Thyroid gland (tissue), 4 donors: ENCODE data around the gene PSD. TPM values are rescaled to one million over a fixed set of nuclear protein-coding genes. Genes with fewer than 3 reads are reported as not detected.

Experiments
- DNase-seq, 2 donors: peaks; one replicate each; pipeline ENCODE4 v3.0.0-alpha.2; 2019
- H3K27ac ChIP-seq, 3 donors: fragments of 200-600 bp; sonication (generic); 1 replicate in 2 of 3; 2 replicates in 1 of 3; pipeline ENCODE4 v1.5.1; 2016 to 2019; ENCODE audit warnings: mild to moderate bottlenecking in 1 of 3, moderate library complexity in 1 of 3
- H3K27me3 ChIP-seq: fragments of 200-600 bp; sonication (generic); one replicate; pipeline ENCODE4 v1.5.1; 2019
- H3K36me3 ChIP-seq, 2 donors: fragments of 200-600 bp; sonication (generic); one replicate each; pipeline ENCODE4 v1.5.1; 2016 to 2019
- H3K4me1 ChIP-seq, 2 donors: fragments of 200-600 bp; sonication (generic); one replicate each; pipeline ENCODE4 v1.5.1; 2017 to 2019
- H3K4me3 ChIP-seq, 3 donors: fragments of 200-600 bp; sonication (generic); replicated peaks in 1 of 3; 1 replicate in 2 of 3; 2 replicates in 1 of 3; pipeline ENCODE4 v1.5.1; 2016; ENCODE audit warnings: mild to moderate bottlenecking in 1 of 3
- H3K9me3 ChIP-seq: fragments of 200-600 bp; sonication (generic); one replicate; pipeline ENCODE4 v1.5.1; 2017
- POLR2A ChIP-seq, 2 donors: fragments of 450-650 bp; IDR thresholded peaks; one replicate each; pipeline ENCODE4 v1.6.1; 2017; ENCODE audit warnings: antibody characterized with exemption in 2 of 2, mild to moderate bottlenecking in 2 of 2, moderate library complexity in 1 of 2
- WGBS, 2 donors: methylation state at CpG; one replicate each; pipeline ENCODE4 v1.1.5; 2017; 5-methylcytosine and 5-hydroxymethylcytosine counted together
- intact Hi-C: fragments of 100-400 bp; cut with DNase I; formaldehyde crosslinking; loops from one replicate; pipeline ENCODE4 v1.15.1; 2023
- total RNA-seq, 4 donors: library from RNA; depleted of rRNA; stranded (reverse); fragments of >200 nt; gene quantifications; one replicate each; pipeline ENCODE4 v1.2.3, GENCODE V29; 2016
- TF ChIP-seq, protein P1 (sequence below), 6 experiments: fragments of 200-600 bp in 3 of 6; fragments of 450-650 bp in 3 of 6; sonication (generic) in 3 of 6; IDR thresholded peaks; one replicate each; pipeline ENCODE4 v1.5.1; 2016 to 2019; ENCODE audit warnings: antibody characterized with exemption in 6 of 6, mild to moderate bottlenecking in 2 of 6, inconsistent platforms in 1 of 6, moderate library complexity in 1 of 6

Gene PSD
- total RNA-seq, 4 donors from 2014 or later: 0.24 to 1.1 (median 0.49) TPM

GRCh38 chr10:102410429-102411073 lies 8.0 kb downstream of the PSD start:
- no peak overlapping the region for H3K4me3 ChIP-seq
- no peak overlapping the region for H3K27ac ChIP-seq
- peaks cover 4 to 19% of the 10 kb centered on the region in 2 donors for H3K4me1 ChIP-seq
- peaks cover 21% of the 10 kb centered on the region for H3K27me3 ChIP-seq
- WGBS, 2 donors: 2 to 7% methylated on average over 18 to 19 of the region's 48 CpGs
- no peaks in the 10 kb centered on the region for H3K36me3 ChIP-seq
- no peak for TF ChIP-seq POLR2A (IDR thresholded peaks at IDR 0.05)
- H3K9me3 ChIP-seq: no peaks in the 10 kb centered on the region
- intact Hi-C loops: no loop called here
- no peak for DNase-seq

- 33 to 36% methylated on average over 20 to 21 of the region's 24 CpGs for WGBS, 2 donors
- Histone ChIP-seq H3K4me3 (no peak overlapping the region), H3K36me3 (no peaks in the 10 kb centered on the region), H3K27me3 (peaks cover 21% of the 10 kb centered on the region), H3K9me3 (no peaks in the 10 kb centered on the region), H3K4me1 (peaks cover 4 to 19% of the 10 kb centered on the region in 2 donors), H3K27ac (no peak overlapping the region)
- no peak for DNase-seq
- intact Hi-C loops: no loop called here
- TF ChIP-seq, protein P1, sequence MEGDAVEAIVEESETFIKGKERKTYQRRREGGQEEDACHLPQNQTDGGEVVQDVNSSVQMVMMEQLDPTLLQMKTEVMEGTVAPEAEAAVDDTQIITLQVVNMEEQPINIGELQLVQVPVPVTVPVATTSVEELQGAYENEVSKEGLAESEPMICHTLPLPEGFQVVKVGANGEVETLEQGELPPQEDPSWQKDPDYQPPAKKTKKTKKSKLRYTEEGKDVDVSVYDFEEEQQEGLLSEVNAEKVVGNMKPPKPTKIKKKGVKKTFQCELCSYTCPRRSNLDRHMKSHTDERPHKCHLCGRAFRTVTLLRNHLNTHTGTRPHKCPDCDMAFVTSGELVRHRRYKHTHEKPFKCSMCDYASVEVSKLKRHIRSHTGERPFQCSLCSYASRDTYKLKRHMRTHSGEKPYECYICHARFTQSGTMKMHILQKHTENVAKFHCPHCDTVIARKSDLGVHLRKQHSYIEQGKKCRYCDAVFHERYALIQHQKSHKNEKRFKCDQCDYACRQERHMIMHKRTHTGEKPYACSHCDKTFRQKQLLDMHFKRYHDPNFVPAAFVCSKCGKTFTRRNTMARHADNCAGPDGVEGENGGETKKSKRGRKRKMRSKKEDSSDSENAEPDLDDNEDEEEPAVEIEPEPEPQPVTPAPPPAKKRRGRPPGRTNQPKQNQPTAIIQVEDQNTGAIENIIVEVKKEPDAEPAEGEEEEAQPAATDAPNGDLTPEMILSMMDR (IDR thresholded peaks at IDR 0.05): no peak
- TF ChIP-seq POLR2A (IDR thresholded peaks at IDR 0.05): no peak
Observed at GRCh38 chr10:102409604-102410428, 8.8 kb downstream of the PSD start.

DNA sequence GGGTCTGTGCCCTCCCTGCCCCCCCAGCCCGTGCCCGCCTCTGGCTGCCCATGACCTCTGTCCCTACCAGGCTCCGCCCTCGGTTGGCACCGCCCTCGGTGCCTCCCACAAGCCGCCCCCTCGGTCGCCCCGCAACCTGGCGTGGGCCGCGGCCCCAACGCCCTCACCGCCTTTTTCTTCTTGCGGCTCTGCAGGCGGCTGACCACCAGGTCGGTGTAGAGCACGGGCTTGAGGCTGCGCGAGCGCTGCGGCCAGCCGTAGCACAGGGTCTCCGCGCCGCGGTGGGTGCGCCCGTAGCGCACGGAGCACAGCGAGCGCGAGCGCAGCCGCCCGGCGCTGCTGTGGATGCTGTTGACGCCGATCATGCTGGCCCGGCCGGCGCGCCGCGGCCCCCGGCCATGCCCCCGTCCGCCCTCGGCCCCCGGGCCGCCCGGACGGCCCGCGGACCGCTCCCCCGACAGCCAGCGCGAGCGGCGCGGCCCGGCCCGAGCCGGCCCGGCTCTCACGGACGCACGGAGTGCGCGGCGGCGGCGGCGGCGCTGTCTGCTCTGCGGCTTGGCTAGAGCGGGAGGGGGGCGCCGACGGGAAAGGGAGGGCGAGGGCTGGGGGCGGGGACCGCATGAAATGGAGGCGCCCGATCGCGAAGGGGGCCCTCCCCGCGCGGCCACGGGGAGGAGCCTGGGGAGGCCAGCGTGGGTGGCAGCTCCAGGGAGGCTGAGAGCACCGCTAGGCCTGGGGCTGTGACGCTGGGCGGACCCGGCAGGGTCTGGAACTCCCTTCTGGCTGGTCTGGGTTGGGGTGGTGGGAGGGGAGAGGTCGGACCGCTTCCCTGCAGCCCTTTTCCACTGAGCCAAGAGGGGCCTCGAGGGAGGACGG lies 9.6 kb downstream of the PSD start:
- WGBS, 2 donors: 0 to 2% methylated on average over 19 to 26 of the region's 103 CpGs
- peaks cover 4 to 19% of the 10 kb centered on the region in 2 donors for H3K4me1 ChIP-seq
- H3K36me3 ChIP-seq: no peaks in the 10 kb centered on the region
- H3K27ac ChIP-seq: no peak overlapping the region
- TF ChIP-seq, protein P1 (IDR thresholded peaks at IDR 0.05): no peak
- no peak for TF ChIP-seq POLR2A (IDR thresholded peaks at IDR 0.05)
- peaks cover 21% of the 10 kb centered on the region for H3K27me3 ChIP-seq
- H3K4me3 ChIP-seq: peak overlapping the region in 1 of 3 donors; percentile 17
- DNase-seq: no peak
- intact Hi-C loops: no loop called here
- H3K9me3 ChIP-seq: no peaks in the 10 kb centered on the region

DNA sequence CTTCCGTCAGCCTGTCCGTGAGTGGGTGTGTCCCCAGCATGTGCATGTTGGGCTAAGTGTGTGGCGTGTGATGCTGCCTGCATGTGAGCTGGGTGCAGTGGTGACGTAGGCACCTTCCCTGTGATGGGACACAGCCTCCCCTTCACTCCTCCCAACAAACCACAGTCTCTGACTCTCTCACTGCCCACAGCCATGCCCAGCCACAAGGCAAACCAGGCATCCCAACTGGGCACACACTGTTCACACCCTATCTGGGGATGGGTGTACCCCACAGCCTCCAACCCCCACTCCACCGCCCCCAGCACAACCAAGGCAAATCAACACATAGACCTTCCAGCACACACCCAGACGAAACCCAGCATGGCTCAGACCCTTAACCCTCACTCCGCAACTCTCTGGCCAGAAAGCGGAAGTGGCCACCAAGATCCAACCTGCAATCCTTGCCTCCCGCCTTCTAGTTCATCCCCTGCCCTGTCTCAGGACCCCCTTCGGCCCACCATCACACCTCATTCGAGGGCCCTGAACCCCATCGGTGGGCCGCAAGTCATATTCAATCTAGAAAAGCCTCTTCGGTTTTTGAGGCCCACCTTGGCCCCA lies 10.4 kb downstream of the PSD start:
- no peaks in the 10 kb centered on the region for H3K9me3 ChIP-seq
- WGBS, 2 donors: 66 to 67% methylated on average over 10 to 14 of the region's 14 CpGs
- TF ChIP-seq POLR2A (IDR thresholded peaks at IDR 0.05): no peak
- TF ChIP-seq, protein P1 (IDR thresholded peaks at IDR 0.05): no peak
- peaks cover 21% of the 10 kb centered on the region for H3K27me3 ChIP-seq
- peak overlapping the region in 1 of 3 donors; percentile 17 for H3K4me3 ChIP-seq
- no peak overlapping the region for H3K27ac ChIP-seq
- intact Hi-C loops: no loop called here
- H3K36me3 ChIP-seq: no peaks in the 10 kb centered on the region
- no peak for DNase-seq
- H3K4me1 ChIP-seq: peaks cover 4 to 19% of the 10 kb centered on the region in 2 donors
